AG09319 (cell line): Measurements from ENCODE around the gene SLC25A27.

Source experiments
- DNase-seq: peaks from one replicate; pipeline ENCODE4 v3.0.0-alpha.2; 2010; ENCODE audit warnings: low read depth; ENCODE audit errors: extremely low read depth
- CTCF ChIP-seq: IDR thresholded peaks from 2 replicates; pipeline ENCODE4 v1.5.1; 2011; ENCODE audit warnings: low read depth, mild to moderate bottlenecking, inconsistent platforms, low read length, moderate library complexity

The SLC25A27 gene

GRCh38 chr6:46688966-46689335, 36.2 kb downstream of the SLC25A27 start:
- TF ChIP-seq CTCF: no peak
- no peak for DNase-seq

- no peak for DNase-seq
- no peak for TF ChIP-seq CTCF
These were observed 36.9 kb downstream of the SLC25A27 start for GRCh38 chr6:46689657-46690056.

- no peak for TF ChIP-seq CTCF
- no peak for DNase-seq
These were observed 37.5 kb downstream of the SLC25A27 start for GRCh38 chr6:46690141-46690755.

DNA sequence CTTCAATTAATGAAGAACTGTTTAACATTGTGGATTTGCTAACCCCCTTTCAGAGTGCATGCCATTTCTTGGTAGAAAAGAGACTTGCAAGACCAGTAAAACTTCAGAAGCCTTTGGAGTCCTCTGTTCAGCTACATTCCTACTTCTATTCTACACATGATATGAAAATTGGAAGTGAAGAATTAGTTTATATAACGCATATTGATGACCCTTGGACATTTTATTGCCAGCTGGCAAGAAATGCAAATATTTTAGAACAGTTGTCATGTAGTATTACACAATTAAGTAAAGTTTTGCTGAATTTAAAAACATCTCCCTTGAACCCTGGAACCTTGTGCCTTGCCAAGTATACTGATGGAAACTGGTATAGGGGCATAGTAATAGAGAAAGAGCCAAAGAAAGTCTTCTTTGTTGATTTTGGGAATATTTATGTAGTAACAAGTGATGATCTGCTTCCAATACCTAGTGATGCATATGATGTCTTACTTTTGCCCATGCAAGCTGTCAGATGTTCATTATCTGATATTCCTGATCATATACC, 38.2 kb downstream of the SLC25A27 start:
- TF ChIP-seq CTCF: no peak
- no peak for DNase-seq

DNA sequence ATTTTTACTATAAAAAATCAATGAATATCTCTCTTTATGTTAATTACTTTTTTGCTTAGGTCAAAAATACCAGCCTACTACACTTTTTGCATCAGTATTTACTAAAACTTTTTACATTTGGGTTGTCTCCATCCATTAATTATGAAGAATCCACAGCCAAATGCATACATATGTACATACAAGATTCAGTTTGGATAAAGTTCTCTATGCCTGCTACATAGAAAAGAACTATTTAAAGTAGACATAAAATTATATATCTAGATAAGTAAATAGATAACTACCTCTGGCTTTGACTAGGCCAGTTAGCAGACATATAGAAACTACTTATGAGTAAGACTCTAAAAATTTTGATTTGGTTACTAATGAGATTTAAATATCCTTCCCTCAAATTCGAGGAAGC, 47.2 kb downstream of the SLC25A27 start:
- no peak for TF ChIP-seq CTCF
- no peak for DNase-seq

DNA sequence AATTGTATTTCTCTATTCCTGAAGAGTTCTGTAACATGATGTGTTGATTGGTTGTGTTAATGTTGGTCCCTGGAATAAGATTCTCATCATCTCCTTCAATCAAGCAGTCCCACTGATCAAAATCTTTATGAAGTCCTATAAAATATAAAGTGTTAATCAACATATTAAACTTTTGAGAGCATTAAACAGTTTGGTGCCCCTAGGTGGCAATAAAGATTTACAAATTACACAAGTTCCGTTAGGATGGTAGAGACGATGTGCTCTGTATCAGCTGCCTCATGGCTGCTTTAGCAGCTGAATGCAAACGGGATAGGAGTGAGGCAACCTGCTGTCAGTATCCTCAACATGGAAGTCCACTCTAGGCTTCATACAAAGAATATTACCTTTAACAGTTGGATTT, 51.8 kb downstream of the SLC25A27 start:
- DNase-seq: no peak

DNA sequence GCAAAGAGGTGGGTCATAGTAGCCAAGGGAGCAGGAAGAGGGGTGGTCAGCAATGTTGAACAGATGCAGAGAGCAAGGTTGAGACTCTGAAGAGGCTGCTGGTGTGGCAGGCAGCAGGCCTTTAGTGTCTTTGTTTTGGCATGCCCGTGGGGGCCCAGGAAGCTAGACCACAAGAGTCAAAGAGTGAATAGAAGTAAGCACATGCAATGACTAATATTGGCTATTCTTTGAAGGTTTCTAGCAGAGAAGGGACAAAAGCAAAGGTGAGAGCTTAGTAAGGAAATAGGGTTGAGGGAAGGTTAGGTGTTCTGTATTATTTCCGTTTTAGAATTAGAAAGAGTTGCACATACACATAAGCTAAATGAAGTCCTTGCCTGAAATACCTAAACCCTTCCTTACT, 53.7 kb downstream of the SLC25A27 start:
- TF ChIP-seq CTCF: no peak

More for the DNA sequence above, 51.8 kb downstream of the SLC25A27 start:
- TF ChIP-seq CTCF: no peak

More for the DNA sequence above, 53.7 kb downstream of the SLC25A27 start:
- no peak for DNase-seq
